GM21526 (cell line): ENCODE data around the gene TNFRSF19.

Experiments
- ATAC-seq: cut with Tn5 transposase; IDR thresholded peaks from one replicate; pipeline ENCODE4 v1.9.1; 2021; ENCODE audit warnings: moderate library complexity; ENCODE audit not compliant: unreplicated experiment, low FRiP score

TNFRSF19 gene

GRCh38 chr13:23626700-23627099 is 56.5 kb downstream of the TNFRSF19 start:
- ATAC-seq = no peak

- no peak for ATAC-seq
These were observed 57.2 kb downstream of the TNFRSF19 start for GRCh38 chr13:23627410-23627809.

- no peak for ATAC-seq
These were observed 58.0 kb downstream of the TNFRSF19 start for GRCh38 chr13:23628250-23628649.

GRCh38 chr13:23628765-23629565 is 58.8 kb downstream of the TNFRSF19 start:
- ATAC-seq = no peak

- ATAC-seq = no peak
These were observed 59.5 kb downstream of the TNFRSF19 start for GRCh38 chr13:23629566-23630272.

- no peak for ATAC-seq
These were observed 60.3 kb downstream of the TNFRSF19 start for GRCh38 chr13:23630349-23631093.

GRCh38 chr13:23631311-23632047 is 61.3 kb downstream of the TNFRSF19 start:
- no peak for ATAC-seq

- ATAC-seq = no peak
These were observed 61.9 kb downstream of the TNFRSF19 start for GRCh38 chr13:23632048-23632582.

- no peak for ATAC-seq
These were observed 62.5 kb downstream of the TNFRSF19 start for GRCh38 chr13:23632741-23633140.

- no peak for ATAC-seq
These were observed 64.7 kb downstream of the TNFRSF19 start for GRCh38 chr13:23634897-23635296.

- no peak for ATAC-seq
These were observed 66.1 kb downstream of the TNFRSF19 start for GRCh38 chr13:23636360-23636759.

- no peak for ATAC-seq
These were observed 67.6 kb downstream of the TNFRSF19 start for GRCh38 chr13:23637829-23638228.

GRCh38 chr13:23639674-23640073 is 69.5 kb downstream of the TNFRSF19 start:
- ATAC-seq = no peak

GRCh38 chr13:23642110-23642509 is 71.9 kb downstream of the TNFRSF19 start:
- no peak for ATAC-seq

- no peak for ATAC-seq
These were observed 73.3 kb downstream of the TNFRSF19 start for GRCh38 chr13:23643338-23644125.

GRCh38 chr13:23644126-23644419 is 73.9 kb downstream of the TNFRSF19 start:
- no peak for ATAC-seq

- no peak for ATAC-seq
These were observed 74.4 kb downstream of the TNFRSF19 start for GRCh38 chr13:23644527-23645138.

- no peak for ATAC-seq
These were observed 75.6 kb downstream of the TNFRSF19 start for GRCh38 chr13:23645851-23646250.

GRCh38 chr13:23651439-23651838 is 81.2 kb downstream of the TNFRSF19 start:
- ATAC-seq = no peak
